DOHH2 (cell line): ENCODE results near the gene ARFGAP2.

Experiments
- H3F3A ChIP-seq: fragments of 200-600 bp; sonication (generic), shearing (Covaris generic); 2 replicates; pipeline ENCODE4 v1.6.0; 2016; ENCODE audit warnings: antibody characterized with exemption, mild to moderate bottlenecking; ENCODE audit not compliant: control insufficient read depth, insufficient read depth
- H3K27ac ChIP-seq: fragments of 200-600 bp; sonication (generic); 2 replicates; pipeline ENCODE4 v1.5.1; 2014; ENCODE audit warnings: low read depth, mild to moderate bottlenecking, low read length, moderate library complexity
- H3K27me3 ChIP-seq: fragments of 200-600 bp; sonication (generic); 2 replicates; pipeline ENCODE4 v1.6.1; 2014; ENCODE audit warnings: mild to moderate bottlenecking, low read length, mixed read lengths; ENCODE audit not compliant: control insufficient read depth
- H3K36me3 ChIP-seq: fragments of 200-600 bp; sonication (generic); 2 replicates; pipeline ENCODE4 v1.6.1; 2014; ENCODE audit warnings: mild to moderate bottlenecking, low read length, moderate library complexity, mixed read lengths; ENCODE audit not compliant: control insufficient read depth
- H3K4me1 ChIP-seq: fragments of 200-600 bp; sonication (generic); 2 replicates; pipeline ENCODE4 v1.6.1; 2014; ENCODE audit warnings: mild to moderate bottlenecking, low read length, mixed read lengths; ENCODE audit not compliant: control insufficient read depth
- H3K4me2 ChIP-seq: fragments of 200-600 bp; sonication (generic); 2 replicates; pipeline ENCODE4 v1.6.0; 2014; ENCODE audit warnings: mild to moderate bottlenecking, low read length, moderate library complexity
- H3K4me3 ChIP-seq: fragments of 200-600 bp; sonication (generic); 2 replicates; pipeline ENCODE4 v1.5.1; 2014; ENCODE audit warnings: mild to moderate bottlenecking, low read length, mixed read lengths
- H3K79me2 ChIP-seq: fragments of 200-600 bp; sonication (generic); 2 replicates; pipeline ENCODE4 v1.6.1; 2014; ENCODE audit warnings: mild to moderate bottlenecking, low read length, mixed read lengths; ENCODE audit not compliant: control insufficient read depth
- H3K9me2 ChIP-seq: fragments of 200-600 bp; sonication (generic); replicated peaks from 2 replicates; pipeline ENCODE4 v1.6.1; 2014; ENCODE audit warnings: mild to moderate bottlenecking, low read length, mixed read lengths; ENCODE audit not compliant: control insufficient read depth
- H3K9me3 ChIP-seq: fragments of 200-600 bp; sonication (generic); 2 replicates; pipeline ENCODE4 v1.6.1; 2014; ENCODE audit warnings: antibody characterized with exemption, low read length, mixed read lengths; ENCODE audit not compliant: control insufficient read depth, insufficient read depth
- H4K20me1 ChIP-seq: fragments of 200-600 bp; sonication (generic); 2 replicates; pipeline ENCODE4 v1.6.0; 2014; ENCODE audit warnings: low read depth, mild to moderate bottlenecking, antibody characterized with exemption, low read length, moderate library complexity; ENCODE audit not compliant: control insufficient read depth, insufficient read depth
- CTCF ChIP-seq: fragments of 200-600 bp; sonication (generic); IDR thresholded peaks from one replicate; pipeline ENCODE4 v1.5.1; 2014; ENCODE audit warnings: antibody characterized with exemption, mild to moderate bottlenecking, low read depth, low read length; ENCODE audit not compliant: poor library complexity, severe bottlenecking
- EZH2phosphoT487 ChIP-seq: fragments of 200-600 bp; sonication (generic); IDR thresholded peaks from 2 replicates; pipeline ENCODE4 v1.6.1; 2017; ENCODE audit warnings: borderline replicate concordance, mild to moderate bottlenecking, antibody characterized with exemption, low read length, moderate library complexity, mixed read lengths

Gene ARFGAP2

GRCh38 chr11:47189100-47189834 lies 12.6 kb upstream of the ARFGAP2 start:
- Histone ChIP-seq H3K27ac (no peak overlapping the region), H3K27me3 (peaks cover 40% of the 10 kb centered on the region), H3K36me3 (no peaks in the 10 kb centered on the region), H3K9me3 (no peaks in the 10 kb centered on the region), H3K9me2 (no peaks in the 10 kb centered on the region), H3K4me1 (peaks cover 19% of the 10 kb centered on the region), H4K20me1 (no peaks in the 10 kb centered on the region), H3K4me2 (no peak overlapping the region), H3F3A (no peaks in the 10 kb centered on the region), H3K79me2 (no peaks in the 10 kb centered on the region), H3K4me3 (no peak overlapping the region)
- TF ChIP-seq EZH2phosphoT487 (no peak), CTCF (no peak)

- Histone ChIP-seq H3K27ac (no peak overlapping the region), H4K20me1 (no peaks in the 10 kb centered on the region), H3K4me2 (no peak overlapping the region), H3K4me1 (peaks cover 19% of the 10 kb centered on the region), H3K36me3 (no peaks in the 10 kb centered on the region), H3K79me2 (no peaks in the 10 kb centered on the region), H3K9me3 (no peaks in the 10 kb centered on the region), H3F3A (no peaks in the 10 kb centered on the region), H3K27me3 (peaks cover 40% of the 10 kb centered on the region), H3K9me2 (no peaks in the 10 kb centered on the region), H3K4me3 (no peak overlapping the region)
- TF ChIP-seq CTCF (no peak), EZH2phosphoT487 (no peak)
Observed at GRCh38 chr11:47188259-47188658, 11.6 kb upstream of the ARFGAP2 start.

- Histone ChIP-seq H3K4me2 (peak overlapping the region; percentile 79), H3K27ac (no peak overlapping the region), H3K9me2 (no peaks in the 10 kb centered on the region), H3K27me3 (peaks cover 40% of the 10 kb centered on the region), H3K36me3 (no peaks in the 10 kb centered on the region), H3K79me2 (no peaks in the 10 kb centered on the region), H3K4me3 (peak overlapping the region; percentile 70), H3K9me3 (no peaks in the 10 kb centered on the region), H4K20me1 (no peaks in the 10 kb centered on the region), H3F3A (no peaks in the 10 kb centered on the region), H3K4me1 (peaks cover 19% of the 10 kb centered on the region)
- no peak for TF ChIP-seq EZH2phosphoT487
Observed at GRCh38 chr11:47187723-47188122, 11.0 kb upstream of the ARFGAP2 start.
